ENCODE measurements around the gene RBFA.

RBFA gene

DNA sequence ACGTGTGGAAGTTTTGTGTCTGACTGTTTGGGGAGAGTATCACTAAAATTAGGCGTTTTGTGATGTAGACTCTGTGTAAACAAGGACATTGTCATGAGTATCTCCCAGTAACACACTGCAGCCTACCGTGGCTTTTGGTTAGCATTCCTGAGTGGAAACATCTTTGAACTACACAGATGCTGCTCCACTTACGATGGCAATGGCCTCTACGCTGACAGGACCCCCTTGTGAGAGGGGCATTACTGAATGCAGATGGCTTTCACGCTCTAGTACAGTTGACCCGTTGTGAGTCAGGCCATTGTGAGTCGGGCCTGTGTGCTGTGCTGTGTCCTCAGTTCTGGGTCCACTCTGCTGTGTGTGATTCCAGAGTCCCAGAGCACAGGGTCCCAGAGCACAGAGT lies 40.5 kb downstream of the RBFA start:
- no peak for DNase-seq (ENCODE audit: low read depth in 3 of 3)

DNA sequence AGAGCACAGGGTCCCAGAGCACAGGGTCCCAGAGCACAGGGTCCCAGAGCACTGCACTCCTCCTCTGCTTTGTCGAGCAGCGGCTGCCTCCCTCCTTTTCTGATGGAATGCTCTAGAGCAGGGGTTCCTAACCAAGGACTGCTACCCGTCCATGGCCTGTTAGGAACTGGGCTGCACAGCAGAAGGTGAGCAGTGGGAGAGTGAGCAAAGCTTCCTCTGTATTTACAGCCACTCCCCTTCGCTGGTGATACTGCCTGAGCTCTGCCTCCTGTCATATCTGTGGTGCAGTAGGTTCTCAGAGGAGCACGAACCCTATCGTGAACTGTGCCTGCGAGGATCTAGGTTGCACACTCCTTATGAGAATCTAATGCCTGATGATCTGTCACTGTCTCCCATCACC lies 41.7 kb downstream of the RBFA start:
- DNase-seq (ENCODE audit: low read depth in 3 of 3), result no peak

GRCh38 chr18:80076379-80076778 lies 42.1 kb downstream of the RBFA start:
- no peak for DNase-seq (ENCODE audit: low read depth in 3 of 3)

DNA sequence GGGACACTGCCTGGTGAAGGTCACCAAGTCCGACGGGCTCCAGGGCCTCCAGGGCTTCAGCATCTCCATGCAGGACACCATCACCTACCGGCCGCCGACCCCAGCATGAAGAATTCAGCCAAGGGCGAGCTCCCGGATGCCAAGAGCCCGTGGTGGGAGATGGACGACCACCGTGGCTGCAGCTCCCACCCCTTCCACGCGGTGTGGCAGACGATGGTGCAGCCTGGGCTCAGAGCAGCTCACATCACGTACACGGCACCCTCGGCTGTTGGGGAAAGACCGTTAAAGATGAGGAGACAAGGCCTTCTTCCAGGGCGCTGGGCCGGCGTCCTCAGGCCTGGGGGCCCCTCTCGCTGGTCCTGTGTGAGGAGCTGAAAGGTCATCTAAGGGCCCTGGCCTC lies 43.6 kb downstream of the RBFA start:
- DNase-seq (ENCODE audit: low read depth in 3 of 3), result no peak

Measured in stimulated activated CD4-positive, alpha-beta T cell treated with anti-CD3 and anti-CD28 coated beads, TNF-alpha, amount 100 ng/mL, for 24 hours (primary cell).